Fibroblast of the conjunctiva (primary cell): ENCODE results near the gene CC2D2A.

Experiments used
- DNase-seq: peaks from one replicate; pipeline ENCODE4 v3.0.0-alpha.2; 2010; ENCODE audit warnings: low read depth

Gene CC2D2A

DNA sequence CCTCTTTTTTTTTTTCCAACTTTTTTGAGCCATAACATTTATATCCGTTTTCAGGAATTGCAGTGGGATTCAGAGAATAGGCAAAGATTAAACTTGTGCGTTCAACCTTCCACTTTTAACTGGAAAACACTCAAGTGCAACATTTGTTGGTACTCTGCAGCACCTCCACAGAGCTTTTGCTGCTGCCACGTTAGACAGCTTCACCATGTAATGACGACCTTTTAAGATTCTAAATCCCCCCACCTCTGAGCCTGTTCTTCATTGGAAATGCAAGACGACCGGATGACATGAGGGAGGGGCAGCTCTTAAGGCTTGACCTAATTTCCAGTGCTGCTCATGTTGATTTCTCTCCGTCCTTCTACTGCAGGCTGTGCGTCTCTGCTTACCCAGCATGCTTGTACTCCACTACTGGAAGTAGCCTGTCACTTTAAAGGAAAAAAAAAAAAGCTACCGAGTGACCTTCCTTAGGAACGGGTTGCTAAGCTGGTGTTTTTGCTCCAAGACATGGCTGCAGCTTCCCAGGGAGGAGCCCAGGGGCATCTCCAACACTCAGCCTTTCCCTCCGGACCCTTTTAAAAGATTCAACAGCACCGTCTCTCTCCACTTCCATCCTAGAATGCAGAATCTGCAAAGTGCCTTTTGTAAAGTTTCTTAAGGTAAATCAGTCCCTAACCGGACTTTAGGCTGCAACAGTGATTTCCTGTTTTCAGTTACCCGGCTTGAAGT, at the start of gene CC2D2A:
Gene CC2D2A, plus strand, starts transcription at position 481 of the 726 bp plus-strand sequence. CDS start 6,051 bp downstream, outside the sequence.
- peak; percentile 61 for DNase-seq

DNA sequence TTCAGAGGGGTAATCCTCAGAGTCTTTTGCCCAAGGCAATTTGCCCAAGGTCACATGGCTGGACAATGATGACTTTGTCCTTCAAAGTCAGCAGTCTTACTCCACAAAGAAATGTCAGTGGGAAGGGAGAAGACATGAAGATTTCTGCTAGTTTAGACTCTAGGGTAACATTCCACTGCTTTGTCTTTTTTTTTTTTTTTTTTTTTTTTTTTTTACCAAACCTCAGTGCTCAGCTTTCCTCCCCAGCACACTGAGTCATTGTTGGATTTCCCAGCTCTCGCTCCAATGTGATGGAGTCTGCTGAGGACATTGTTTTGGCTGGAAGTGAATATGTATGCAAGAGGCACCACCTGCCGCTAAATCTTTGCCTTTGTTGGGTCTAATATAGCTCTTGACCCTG, 49.0 kb upstream of the CC2D2A start:
- DNase-seq: no peak

DNA sequence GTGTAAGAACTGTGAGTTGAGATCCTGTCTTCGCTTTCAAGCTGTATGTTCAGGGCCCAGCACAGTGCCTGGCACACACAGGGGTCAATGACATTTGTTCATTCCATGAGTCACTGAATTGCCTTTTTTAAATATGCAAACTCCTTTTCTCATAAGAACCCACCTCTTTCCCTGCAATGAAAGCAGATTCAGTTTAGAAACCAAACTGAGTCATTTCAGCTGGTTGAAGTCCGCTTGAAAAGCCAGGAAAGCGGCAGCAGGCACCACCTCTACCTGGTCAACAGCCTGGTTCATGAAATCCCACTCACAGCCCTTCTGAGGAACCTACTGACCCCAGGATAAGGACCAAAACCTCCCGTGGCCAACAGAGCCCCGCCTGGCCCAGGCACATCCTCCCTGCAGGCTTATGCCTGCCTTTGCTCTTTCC, 46.4 kb upstream of the CC2D2A start:
- no peak for DNase-seq

DNA sequence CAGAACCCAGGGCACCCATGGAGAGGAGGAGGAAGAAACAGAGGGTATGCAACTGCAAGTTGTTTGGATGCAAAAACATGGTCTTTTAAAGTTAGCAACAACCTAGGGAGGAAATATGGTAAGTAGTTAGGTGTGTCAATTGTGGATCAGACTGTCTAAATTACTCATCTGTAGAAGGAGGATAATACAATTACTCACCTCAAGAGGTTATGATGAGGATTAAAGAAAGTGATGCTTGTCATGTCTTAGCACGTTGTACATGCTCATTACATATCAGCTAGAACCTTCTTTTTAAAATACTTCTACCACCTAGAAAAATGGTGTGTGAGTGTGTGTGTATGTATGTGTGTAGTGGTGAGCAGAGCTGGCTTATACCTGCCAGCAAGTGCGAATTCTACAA, 44.2 kb upstream of the CC2D2A start:
- DNase-seq: no peak

DNA sequence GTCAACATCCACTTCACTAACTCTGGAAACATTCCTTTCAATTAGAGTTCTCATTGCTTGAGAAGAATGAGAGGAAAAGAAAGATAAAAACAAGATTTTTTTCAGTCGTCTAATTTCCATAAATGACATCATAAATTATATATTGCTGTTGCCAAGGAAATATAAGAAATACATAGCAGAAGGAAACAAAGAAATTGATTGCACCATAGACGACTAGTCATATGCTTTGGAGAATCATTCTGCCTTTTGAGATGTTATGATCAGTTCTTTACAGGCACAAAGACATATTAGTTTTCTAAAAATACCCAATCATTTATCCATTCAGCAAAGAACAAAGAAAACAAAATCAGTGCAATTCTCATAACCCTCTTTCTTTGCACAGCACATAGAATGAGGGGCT, 42.5 kb upstream of the CC2D2A start:
- DNase-seq: no peak

DNA sequence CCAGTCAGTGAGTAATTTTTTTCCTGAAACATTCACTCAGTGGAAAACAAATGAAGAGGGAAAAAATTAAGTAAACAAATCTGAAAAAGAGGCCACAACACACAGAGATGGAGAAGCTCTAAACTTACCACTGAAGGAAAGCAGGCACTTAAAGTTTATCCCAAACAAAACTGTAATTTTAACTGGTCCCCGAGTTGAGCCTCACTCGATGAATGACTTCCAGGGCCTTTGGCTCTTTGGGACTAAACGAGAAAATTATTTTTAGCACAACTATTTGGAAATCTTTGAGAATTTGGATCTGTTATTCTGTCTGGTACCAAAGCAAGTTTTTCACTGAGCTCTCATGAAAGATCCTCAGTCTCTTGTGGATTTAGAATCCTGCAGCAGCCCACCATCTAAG, 42.0 kb upstream of the CC2D2A start, which contains the start of gene C1QTNF7:
Gene C1QTNF7, plus strand, starts transcription at position 333 of the 400 bp plus-strand sequence. CDS start 7,711 bp downstream, outside the sequence.
- DNase-seq: no peak

DNA sequence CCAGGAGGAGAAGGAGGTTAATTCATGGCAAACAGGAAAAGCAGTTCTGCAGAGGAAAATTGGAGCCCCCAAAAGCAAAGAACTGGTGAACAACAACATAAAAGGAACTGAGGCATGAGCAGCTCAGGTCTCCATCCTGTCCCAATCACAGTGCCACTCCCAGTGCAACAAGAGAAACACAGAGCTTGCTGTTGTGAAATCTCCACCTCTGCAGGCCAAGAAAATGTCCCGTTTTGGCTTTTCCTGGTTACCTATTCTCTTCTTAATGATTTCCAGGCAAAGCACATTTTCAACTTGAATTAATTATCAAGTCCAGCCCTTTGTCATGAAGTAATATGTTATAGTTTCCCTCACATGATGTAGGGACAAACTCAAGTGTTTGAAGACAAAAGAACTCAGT, 41.1 kb upstream of the CC2D2A start:
- DNase-seq: no peak

DNA sequence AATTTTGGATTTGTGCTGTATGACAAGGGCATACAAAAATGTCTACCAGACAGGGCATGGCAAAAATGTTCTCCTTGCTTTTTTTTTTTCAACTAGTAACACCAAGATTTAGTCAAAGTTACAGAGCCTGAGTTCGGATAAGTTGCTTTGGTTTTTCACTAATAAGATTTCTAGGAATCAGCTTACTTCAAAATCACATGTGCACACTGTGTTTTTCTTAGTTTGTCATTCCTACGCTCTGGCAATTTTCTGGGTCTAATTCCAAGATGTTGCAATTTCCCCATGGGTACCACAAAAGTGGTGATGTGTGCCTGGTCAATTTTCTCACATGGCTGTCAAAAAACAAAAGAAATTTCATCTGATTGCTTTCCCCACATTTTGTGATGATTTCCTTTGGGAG, 35.6 kb upstream of the CC2D2A start:
- peak; percentile 43 for DNase-seq

DNA sequence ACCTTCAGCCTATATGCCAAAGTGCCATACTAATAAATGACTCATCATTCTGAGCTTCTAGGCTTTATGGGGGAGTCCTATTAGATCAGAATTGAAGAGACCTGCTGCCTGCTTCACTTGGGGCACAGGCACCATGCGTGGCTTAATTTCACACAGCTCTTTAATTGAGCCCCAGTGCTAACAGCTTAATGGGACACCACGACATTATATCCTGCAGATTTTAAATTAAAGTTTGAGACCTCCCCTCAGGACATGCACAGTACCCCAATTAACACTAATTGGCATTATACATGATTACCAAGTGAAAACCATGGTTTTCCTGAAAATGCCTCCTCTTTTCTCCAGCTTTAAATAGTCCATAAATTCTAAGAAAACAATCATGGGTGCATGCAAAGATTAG, 35.0 kb upstream of the CC2D2A start:
- DNase-seq: no peak

DNA sequence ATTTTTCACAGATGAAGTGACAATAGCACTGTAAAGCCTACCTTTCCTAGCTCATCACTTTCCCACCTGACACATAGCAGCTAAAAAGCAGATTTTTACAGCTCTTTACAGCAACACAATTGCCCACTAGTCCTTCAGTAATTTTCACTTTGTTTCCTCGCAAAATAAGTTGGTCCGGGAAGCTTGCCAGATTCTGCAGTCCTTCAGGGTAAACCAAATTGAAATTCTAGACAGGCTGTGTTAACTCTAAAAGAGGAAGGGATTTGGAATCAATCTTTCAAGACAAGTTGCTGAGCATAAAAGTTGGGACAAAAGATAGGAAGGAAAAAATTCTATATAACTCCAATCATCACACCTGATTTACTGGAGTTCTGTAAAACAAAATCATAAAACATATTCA, 33.2 kb upstream of the CC2D2A start:
- peak; percentile 54 for DNase-seq

DNA sequence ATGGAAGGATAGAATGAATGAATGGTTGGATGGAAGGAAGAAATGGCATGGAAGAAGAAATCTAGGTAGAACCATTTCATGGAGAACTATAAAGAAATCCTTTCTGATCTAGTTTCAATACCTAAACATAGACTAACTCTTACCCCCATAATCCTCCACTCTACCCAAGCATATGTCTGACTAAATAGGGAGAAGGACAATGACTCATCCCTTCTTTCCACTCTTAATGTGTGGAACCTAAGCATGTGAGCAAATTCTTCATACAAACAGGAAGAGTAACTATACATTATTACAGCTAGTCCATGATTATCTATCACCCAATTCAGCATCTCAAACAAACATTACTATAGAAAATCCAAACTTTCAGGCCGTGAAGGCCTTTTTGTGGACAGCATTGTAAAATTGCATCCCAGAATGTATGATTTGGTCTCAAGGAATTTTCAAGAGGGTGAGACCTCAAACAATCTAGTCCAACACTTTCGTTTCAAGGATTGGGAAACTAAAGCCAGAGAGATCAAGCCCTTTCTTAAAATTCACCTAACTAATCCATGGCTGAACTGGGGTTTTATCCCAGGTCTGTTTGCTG, 30.6 kb upstream of the CC2D2A start:
- DNase-seq: no peak

DNA sequence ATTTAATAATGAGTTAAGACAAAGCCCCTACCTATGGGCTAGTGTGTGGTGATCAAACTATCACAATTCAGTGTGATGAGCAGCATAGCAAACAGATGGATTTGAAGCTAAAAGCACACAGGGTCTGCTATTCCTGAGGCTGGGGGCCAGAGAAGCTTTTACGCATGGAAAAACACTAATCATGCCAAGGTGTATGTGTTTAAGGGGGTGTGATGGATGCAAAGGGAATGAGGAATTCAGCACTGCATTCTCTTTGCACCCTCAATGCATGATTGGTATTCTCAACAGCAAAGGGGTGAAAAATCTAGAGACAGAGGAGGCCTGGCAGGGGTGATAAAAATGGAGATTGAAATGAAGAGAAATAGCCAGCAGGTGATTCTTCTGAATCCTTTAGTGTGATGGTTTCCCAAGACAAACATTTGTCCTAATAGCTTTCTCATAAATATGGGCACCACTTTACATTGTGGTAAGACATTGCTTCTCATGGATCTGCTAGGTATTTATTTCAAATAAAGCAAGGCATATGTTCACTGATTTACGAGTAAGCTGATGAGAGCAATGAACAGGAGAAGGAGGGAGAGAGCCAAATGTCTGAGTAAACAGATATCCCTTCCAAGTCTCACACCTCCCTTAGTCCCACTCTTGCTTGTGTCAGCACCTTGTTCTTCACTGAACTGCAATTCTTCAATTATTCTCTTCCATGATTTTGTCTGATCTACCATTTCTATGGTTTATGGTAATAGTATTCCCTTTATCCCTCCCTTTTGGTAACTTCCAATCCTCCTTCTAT, 26.1 kb upstream of the CC2D2A start:
- no peak for DNase-seq

DNA sequence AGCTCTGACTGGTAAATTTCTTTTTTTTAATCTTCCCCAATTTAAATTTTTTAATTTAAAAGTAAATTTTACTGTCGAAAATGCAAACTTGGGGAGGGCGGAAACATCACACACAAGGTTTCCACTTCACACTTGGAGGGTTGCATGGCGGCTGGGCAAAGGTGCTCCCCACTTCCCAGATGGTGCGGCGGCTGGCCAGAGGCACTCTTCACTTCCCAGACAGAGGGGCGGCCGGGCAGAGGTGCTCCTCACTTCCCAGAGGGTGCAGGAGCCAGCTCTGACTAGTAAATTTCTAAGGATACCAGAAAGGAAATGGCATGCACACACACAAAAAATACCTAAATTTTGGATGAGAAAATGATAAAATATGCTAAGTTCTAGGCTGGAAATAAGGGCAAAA, 25.4 kb upstream of the CC2D2A start:
- DNase-seq: no peak

DNA sequence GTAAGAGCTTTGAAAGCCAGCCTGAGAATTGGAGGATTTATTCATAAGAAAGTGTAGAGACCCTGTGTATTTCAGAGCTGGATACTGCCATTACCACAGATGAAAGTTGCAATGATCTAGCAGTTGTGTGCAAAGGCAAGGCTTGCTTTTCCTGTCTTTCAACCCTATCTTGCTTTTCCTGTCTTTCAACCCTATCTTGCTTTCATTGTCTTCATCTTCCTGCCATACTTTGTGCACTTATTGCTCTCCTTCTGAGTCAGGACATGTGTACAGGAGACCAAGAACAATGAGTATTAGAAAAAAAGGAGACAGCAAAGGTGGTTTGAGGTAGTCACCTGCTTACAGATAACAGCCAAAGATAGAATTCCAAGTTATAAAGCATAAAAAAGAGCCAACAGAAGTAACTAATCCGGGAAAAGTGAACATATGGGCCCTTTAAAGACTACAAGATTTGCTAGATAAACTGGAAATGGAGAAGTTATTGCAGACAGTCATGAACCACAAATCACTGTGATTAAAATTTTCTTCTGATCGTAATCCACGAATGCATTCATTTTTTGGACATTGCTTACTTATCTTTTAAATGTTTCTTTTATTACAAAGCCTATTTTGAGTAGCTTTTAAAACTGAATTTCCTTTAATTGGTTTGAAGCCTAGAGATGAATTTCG, 24.7 kb upstream of the CC2D2A start:
- no peak for DNase-seq

DNA sequence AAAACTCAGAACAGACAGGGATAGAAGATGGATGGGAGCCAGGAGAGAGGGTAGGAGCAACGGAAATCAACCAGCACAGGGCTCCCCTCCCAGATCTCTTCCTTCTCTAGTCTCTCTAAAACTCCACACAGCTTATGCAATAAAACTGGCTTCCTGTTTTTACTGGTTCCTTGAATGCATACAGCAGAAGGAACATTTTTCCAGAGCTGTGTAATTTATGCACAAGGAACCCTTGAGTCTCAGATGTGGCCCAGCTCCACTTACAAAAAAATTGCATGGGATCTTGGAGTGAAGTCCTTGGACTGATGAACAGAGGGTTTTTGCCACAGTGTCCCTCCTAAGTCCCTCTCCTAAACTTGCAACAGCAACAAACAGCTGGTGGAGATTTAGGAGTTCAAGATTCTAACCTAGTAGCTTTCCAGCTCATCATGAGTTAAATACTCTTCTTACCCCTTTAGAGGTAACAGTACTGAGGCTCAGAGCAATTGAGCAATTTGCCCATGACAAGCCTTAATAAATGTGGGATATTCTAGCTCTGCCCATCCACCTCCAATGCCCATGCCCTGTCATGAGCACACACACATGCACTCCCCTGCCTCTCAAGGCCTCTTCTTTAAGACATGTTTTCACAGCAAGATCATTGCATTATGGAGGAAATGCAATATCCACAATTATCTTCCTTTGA, 18.4 kb upstream of the CC2D2A start:
- peak; percentile 23 for DNase-seq

DNA sequence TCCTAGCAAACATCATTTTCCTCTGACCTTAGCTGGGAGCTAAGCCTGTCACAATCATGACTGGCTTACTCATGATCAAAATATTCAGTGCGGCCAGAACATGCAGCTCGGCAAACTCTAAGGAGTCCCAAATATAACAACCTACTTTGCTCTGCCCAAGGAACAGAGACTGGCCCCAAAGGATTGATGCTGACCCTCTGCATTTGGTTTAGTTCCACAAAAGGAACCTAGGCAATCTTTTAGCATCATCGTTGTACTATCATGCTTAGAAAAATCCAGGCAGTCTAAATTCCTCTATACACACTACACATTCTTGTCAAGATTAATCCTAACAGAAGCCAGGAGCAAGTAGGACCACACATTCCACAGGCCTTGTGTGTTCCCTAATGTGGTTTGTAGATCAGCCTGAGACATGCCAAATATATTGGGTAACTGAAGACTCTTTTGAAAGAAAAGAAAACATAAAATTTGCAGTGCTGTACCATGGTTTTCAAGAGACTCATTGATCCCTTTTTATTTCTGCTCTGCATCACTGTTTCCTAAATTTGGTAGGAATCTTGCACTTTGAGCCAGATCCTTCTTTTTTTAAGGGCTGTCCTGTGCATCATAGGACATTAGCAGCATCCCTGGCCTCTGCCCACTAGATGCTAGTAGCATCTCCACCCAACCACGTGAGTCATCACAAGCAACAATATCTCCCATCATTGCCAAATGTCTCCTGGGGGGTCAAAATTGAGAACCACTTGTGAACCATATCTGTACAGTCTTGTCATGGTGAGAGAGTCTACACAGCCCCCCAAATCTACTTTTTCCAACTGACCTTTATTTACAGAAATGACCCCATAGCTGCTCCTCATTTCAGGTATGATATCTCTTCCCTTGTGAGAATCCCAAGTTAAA, 17.6 kb upstream of the CC2D2A start:
- peak; percentile 91 for DNase-seq

DNA sequence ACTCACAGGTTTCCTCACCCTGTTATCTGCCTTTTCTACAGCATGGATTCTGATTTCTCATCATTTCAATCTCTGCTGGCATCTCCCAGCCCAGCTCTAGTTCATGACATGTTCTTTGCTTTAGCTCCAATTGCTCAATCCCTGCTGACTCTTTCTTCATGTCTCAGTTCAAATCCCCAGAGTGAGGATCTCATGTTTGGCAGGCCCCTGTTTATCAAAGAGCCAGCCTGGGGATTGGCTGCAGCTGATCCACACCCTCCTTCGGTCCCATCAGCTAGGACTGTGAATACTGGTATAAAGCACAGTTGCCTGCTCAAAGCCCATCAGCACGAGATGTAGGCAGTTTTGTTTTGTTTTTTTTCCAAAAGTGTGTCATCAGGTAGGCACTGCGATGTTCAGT, 14.4 kb upstream of the CC2D2A start:
- DNase-seq: peak; percentile 91

DNA sequence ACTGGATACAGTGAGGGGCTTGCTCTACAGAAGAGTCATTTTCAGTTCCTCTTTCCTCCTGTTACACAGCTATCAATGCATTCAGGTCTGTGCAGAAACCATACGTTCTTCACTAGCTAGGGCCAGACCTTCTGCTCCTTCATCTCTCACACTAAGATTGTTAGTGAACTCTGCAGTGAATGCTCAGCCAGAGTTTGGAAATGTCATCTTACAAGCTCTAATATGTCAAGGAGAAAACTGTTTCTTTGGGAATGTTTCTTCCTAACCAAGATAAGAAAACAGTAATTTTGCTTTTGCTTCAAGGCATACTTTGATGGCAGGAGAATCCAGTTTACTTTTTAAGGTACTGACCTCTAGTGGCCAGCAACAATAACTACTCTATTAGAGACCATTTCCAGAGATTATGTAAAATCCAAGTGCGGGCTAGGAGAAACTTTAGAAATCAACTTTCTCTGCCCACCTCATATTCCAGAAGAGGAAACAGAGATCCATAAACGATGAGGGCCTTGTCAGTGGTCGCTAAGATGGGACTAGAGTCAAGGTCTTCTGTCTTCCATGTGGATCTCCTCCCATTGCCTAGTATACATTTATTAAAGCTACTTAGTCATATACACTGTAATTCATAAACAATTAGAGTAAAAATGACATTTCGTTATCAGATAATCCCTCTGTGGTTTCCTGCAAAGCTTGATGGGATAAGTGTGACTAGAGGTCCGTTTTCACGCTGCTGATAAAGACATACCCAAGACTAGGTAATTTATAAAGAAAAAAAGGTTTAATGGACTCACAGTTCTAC, 12.1 kb upstream of the CC2D2A start:
- peak; percentile 51 for DNase-seq

DNA sequence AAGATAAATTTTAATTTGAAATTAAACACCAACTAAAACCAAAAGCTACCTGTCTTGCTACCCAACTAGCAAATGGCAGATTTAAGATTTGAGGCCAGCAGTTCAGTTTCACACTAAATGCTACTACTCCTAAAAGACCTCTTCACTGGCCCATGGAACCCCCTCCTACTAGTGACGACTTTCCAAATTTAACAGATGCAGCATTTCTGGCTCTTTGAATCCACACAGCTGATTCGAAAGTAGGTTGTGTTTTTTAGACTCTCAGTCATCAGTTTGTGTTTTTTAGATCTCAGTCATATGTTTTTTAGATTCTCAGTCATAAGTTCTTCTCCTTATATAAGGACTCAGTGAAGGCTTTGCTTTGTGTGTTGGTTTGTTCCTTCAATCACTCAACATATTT, 11.1 kb upstream of the CC2D2A start:
- DNase-seq: no peak

DNA sequence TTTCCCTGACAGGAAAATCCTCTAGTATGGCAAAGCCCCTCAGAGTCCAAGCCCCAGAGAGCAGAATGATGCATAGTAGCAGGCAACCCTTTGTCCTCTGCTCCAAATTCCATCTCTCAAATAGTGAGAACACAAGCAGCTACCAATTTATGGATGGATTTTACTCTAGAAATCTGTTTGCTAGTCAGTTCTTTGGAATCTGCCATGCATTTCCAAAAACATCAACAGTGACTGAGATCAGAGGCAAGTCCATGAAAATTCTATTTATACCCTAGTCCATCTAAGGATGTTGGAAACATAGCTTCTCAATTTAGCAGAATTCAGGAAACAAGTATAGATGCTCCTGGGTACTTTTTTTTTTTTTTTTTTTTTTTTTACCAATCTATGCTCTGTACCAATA, 10.0 kb upstream of the CC2D2A start:
- DNase-seq: no peak
